Measurements from ENCODE around the gene DAB2.

The DAB2 gene

DNA sequence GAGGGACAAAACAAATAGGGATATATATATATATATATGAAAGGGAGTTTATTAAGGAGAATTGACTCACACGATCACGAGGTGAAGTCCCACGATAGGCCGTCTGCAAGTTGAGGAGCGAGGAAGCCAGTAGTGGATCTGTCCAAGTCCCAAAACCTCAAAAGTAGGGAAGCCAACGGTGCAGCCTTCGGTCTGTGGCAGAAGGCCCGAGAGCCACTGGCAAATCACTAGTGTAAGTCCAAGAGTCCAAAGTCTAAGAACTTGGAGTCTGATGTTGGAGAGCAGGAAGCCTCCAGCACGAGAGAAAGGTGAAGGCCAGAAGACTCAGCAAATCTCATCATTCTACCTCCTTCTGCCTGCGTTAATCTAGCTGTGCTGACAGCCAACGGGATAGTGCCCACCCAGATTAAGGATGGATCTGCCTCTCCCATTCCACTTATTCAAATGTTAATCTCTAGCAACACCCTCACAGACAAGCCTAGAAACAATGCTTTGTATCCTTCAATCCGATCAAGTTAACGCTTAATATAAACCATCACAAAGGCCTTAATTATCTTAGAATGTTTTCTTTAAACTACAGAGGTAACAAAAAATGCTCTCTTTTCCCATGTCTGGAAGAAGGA lies 23.8 kb upstream of the DAB2 start:
- no peak for DNase-seq (ENCODE audit: low read depth)
- TF ChIP-seq, protein P1, sequence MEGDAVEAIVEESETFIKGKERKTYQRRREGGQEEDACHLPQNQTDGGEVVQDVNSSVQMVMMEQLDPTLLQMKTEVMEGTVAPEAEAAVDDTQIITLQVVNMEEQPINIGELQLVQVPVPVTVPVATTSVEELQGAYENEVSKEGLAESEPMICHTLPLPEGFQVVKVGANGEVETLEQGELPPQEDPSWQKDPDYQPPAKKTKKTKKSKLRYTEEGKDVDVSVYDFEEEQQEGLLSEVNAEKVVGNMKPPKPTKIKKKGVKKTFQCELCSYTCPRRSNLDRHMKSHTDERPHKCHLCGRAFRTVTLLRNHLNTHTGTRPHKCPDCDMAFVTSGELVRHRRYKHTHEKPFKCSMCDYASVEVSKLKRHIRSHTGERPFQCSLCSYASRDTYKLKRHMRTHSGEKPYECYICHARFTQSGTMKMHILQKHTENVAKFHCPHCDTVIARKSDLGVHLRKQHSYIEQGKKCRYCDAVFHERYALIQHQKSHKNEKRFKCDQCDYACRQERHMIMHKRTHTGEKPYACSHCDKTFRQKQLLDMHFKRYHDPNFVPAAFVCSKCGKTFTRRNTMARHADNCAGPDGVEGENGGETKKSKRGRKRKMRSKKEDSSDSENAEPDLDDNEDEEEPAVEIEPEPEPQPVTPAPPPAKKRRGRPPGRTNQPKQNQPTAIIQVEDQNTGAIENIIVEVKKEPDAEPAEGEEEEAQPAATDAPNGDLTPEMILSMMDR (IDR thresholded peaks at IDR 0.05; ENCODE audit: insufficient read depth, low read depth, low read length, missing control alignments): no peak
- H3K4me3 ChIP-seq (ENCODE audit: low read depth, low read length): no peak overlapping the region

DNA sequence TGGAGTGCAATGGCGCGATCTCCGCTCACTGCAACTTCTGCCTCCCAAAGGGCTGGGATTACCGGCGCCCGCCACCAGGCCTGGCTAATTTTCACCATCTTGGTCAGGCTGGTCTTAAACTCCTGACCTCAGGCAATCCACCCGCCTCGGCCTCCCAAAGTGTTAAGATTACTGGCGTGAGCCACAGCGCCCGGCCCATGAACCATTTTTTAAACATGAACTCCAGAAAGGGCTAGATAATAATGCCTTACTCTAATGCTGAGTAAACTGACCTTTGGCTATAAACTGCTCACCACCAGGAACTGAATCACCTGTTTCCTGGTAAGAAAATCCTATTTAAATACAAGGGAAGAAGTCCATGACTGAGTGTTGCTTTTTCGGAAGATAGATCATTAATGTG lies 23.2 kb upstream of the DAB2 start:
- TF ChIP-seq, protein P1 (IDR thresholded peaks at IDR 0.05; ENCODE audit: insufficient read depth, low read depth, low read length, missing control alignments): no peak
- DNase-seq (ENCODE audit: low read depth): no peak
- H3K4me3 ChIP-seq (ENCODE audit: low read depth, low read length): no peak overlapping the region

DNA sequence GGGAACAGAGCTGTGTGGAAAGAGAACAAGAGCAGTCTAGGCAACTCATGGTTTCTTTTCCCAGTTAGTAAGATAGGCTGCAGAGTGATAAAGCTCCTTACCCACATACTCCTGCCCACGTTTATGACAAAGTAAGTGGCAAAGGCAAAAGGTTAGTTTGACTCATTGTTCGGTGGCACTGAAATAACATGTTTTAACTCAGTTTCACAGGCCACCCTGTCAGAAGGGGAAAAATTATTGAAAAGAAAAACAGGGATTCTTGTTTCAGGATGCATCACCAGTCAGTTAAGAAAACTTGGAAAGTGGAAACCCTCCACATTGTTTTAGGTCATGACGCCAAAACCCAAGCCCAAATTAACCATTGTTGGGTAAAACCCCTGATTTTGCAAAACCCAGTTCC lies 22.3 kb upstream of the DAB2 start:
- TF ChIP-seq, protein P1 (IDR thresholded peaks at IDR 0.05; ENCODE audit: insufficient read depth, low read depth, low read length, missing control alignments): no peak
- no peak for DNase-seq (ENCODE audit: low read depth)
- H3K4me3 ChIP-seq (ENCODE audit: low read depth, low read length): no peak overlapping the region

DNA sequence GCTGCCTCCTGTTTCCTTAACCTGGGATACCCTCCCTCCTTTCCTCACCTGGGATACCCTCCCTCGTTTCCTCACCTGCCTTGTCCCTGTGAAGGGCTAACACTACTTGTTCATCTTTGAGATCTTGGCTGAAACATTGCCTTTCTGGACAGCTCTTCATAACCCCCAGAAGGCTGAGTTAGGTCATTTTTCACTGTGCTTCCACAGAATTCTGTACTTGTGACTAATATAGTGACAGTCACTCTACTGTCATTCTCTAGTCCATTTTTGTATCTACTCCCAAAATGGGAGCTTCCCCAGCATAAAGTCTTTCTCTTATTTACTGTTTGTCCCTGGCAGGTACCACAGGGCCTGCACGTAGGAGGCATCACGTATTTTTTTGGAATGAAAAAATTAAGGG lies 21.5 kb upstream of the DAB2 start:
- no peak overlapping the region for H3K4me3 ChIP-seq (ENCODE audit: low read depth, low read length)
- DNase-seq (ENCODE audit: low read depth): no peak

DNA sequence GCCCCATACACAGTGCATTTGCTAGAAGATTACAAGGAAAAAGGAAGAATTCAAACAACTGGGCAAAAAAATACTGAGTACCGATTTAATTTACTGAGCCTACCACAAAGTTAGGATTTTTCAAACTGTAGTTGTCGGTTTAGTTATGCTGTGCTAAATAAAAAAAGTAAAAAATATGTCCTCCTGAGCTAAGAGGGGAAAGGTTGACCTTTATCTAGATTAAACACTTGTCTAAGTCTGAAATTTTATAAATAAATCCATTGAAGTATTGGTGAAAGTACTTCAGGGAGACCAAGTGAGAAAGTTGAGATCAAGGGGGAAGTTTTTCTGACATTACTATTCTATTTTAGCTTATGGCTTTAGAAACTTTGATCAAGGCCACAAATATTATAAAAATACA lies 19.1 kb upstream of the DAB2 start:
- TF ChIP-seq, protein P1 (IDR thresholded peaks at IDR 0.05; ENCODE audit: insufficient read depth, low read depth, low read length, missing control alignments): no peak
- DNase-seq (ENCODE audit: low read depth): no peak
- H3K4me3 ChIP-seq (ENCODE audit: low read depth, low read length): no peak overlapping the region

More for the DNA sequence above, 21.5 kb upstream of the DAB2 start:
- TF ChIP-seq, protein P1 (IDR thresholded peaks at IDR 0.05; ENCODE audit: insufficient read depth, low read depth, low read length, missing control alignments): no peak

DNA sequence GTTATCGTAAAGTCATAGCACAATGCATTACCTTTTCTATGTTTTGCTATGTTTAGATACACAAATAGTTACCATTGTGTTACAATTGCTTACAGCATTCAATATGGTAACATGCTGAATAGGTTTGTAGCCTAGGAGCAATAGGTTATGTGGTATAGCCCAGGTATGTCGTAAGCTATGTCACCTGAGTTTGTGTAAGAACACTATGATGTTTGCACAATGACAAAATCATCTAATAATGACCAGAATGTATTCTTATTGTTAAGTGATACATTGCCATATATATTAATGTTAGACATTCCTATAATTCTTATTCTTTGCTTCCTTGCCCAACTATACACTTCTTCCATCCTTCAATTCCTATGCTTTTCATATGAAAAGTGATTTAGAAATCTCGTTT lies 18.2 kb upstream of the DAB2 start:
- TF ChIP-seq, protein P1 (IDR thresholded peaks at IDR 0.05; ENCODE audit: insufficient read depth, low read depth, low read length, missing control alignments): no peak
- DNase-seq (ENCODE audit: low read depth): no peak
- H3K4me3 ChIP-seq (ENCODE audit: low read depth, low read length): no peak overlapping the region

DNA sequence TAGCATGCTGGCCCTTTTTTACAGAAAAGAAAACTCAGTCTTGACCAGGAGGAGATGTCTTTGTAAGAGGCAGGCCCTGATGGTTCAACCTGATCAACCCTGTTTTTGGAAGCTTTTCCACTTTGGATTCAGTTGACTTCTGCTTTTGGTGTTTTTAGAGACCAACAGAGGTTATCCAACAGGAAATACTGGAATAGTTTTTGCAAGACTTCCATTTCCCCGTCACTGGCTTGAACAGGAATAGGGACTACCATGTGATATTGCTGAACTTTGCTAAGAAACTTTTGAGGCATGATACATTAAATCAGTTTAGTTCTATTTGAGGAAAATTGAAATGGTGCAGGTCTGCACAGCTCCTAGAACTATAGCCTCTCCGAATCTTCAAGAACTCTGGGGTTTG lies 17.1 kb upstream of the DAB2 start:
- no peak overlapping the region for H3K4me3 ChIP-seq (ENCODE audit: low read depth, low read length)
- TF ChIP-seq, protein P1 (IDR thresholded peaks at IDR 0.05; ENCODE audit: insufficient read depth, low read depth, low read length, missing control alignments): no peak
- no peak for DNase-seq (ENCODE audit: low read depth)
